ENCODE data around the gene SRGAP2B. TPM values are rescaled to one million over a fixed set of nuclear protein-coding genes. Genes with fewer than 3 reads are reported as not detected.
A peak's percentile ranks its signal among the peaks of the same experiment; 100 is the strongest.
"Not testable (repeated sequence)": the region's sequence is repeated elsewhere in the genome, so short reads cannot be mapped to it uniquely, and the experiment has no call there.

SRGAP2B gene
- total RNA-seq, 1 donor, result 4.6 TPM

- DNase-seq (ENCODE audit: low read depth in 2 of 3, low spot score in 2 of 3), result peak in 1 of 3 donors; percentile 0
These were observed 1.5 kb downstream of the SRGAP2B start for GRCh38 chr1:145093517-145094149.

GRCh38 chr1:145082483-145083255, 12.5 kb downstream of the SRGAP2B start:
- DNase-seq (ENCODE audit: low read depth in 2 of 3, low spot score in 2 of 3), result not testable (repeated sequence)

- DNase-seq (ENCODE audit: low read depth in 2 of 3, low spot score in 2 of 3), result not testable (repeated sequence)
These were observed 14.9 kb downstream of the SRGAP2B start for GRCh38 chr1:145080193-145080592.

GRCh38 chr1:145079737-145080136, 15.4 kb downstream of the SRGAP2B start:
- peak in 1 of 3 donors; percentile 56 for DNase-seq (ENCODE audit: low read depth in 2 of 3, low spot score in 2 of 3)

- not testable (repeated sequence) for DNase-seq (ENCODE audit: low read depth in 2 of 3, low spot score in 2 of 3)
These were observed 16.2 kb downstream of the SRGAP2B start for GRCh38 chr1:145078787-145079370.

- DNase-seq (ENCODE audit: low read depth in 2 of 3, low spot score in 2 of 3), result not testable (repeated sequence)
These were observed 17.0 kb downstream of the SRGAP2B start for GRCh38 chr1:145077872-145078786.

- not testable (repeated sequence) for DNase-seq (ENCODE audit: low read depth in 2 of 3, low spot score in 2 of 3)
These were observed 18.3 kb downstream of the SRGAP2B start for GRCh38 chr1:145076877-145077276.

- not testable (repeated sequence) for DNase-seq (ENCODE audit: low read depth in 2 of 3, low spot score in 2 of 3)
These were observed 21.0 kb downstream of the SRGAP2B start for GRCh38 chr1:145074021-145074559.

- not testable (repeated sequence) for DNase-seq (ENCODE audit: low read depth in 2 of 3, low spot score in 2 of 3)
These were observed 23.6 kb downstream of the SRGAP2B start for GRCh38 chr1:145071569-145071968.

GRCh38 chr1:145066486-145066885, 28.6 kb downstream of the SRGAP2B start:
- DNase-seq (ENCODE audit: low read depth in 2 of 3, low spot score in 2 of 3), result not testable (repeated sequence)

- DNase-seq (ENCODE audit: low read depth in 2 of 3, low spot score in 2 of 3), result not testable (repeated sequence)
These were observed 29.8 kb downstream of the SRGAP2B start for GRCh38 chr1:145065194-145065826.

GRCh38 chr1:145063941-145064648, 31.0 kb downstream of the SRGAP2B start:
- DNase-seq (ENCODE audit: low read depth in 2 of 3, low spot score in 2 of 3), result not testable (repeated sequence)

GRCh38 chr1:145063285-145063684, 31.8 kb downstream of the SRGAP2B start:
- DNase-seq (ENCODE audit: low read depth in 2 of 3, low spot score in 2 of 3), result not testable (repeated sequence)

- not testable (repeated sequence) for DNase-seq (ENCODE audit: low read depth in 2 of 3, low spot score in 2 of 3)
These were observed 36.9 kb downstream of the SRGAP2B start for GRCh38 chr1:145058184-145058583.

- DNase-seq (ENCODE audit: low read depth in 2 of 3, low spot score in 2 of 3), result not testable (repeated sequence)
These were observed 39.8 kb downstream of the SRGAP2B start for GRCh38 chr1:145055217-145055760.

- not testable (repeated sequence) for DNase-seq (ENCODE audit: low read depth in 2 of 3, low spot score in 2 of 3)
These were observed 41.7 kb downstream of the SRGAP2B start for GRCh38 chr1:145053428-145053827.

GRCh38 chr1:145052019-145052776, 42.9 kb downstream of the SRGAP2B start:
- not testable (repeated sequence) for DNase-seq (ENCODE audit: low read depth in 2 of 3, low spot score in 2 of 3)
